Naive thymus-derived CD8-positive, alpha-beta T cell (primary cell): ENCODE data around the gene UGT3A1. TPM values are rescaled to one million over a fixed set of nuclear protein-coding genes. Genes with fewer than 3 reads are reported as not detected.
A peak's percentile ranks its signal among the peaks of the same experiment; 100 is the strongest.
"Not testable (repeated sequence)": the region's sequence is repeated elsewhere in the genome, so short reads cannot be mapped to it uniquely, and the experiment has no call there.

ENCODE experiments used
- ATAC-seq, 2 donors: fragments of 150-1000 bp; cut with Tn5 transposase in 1 of 2; sonication (Bioruptor Pico), chemical (Tn5 transposase) in 1 of 2; 1 replicate in 1 of 2; 2 replicates in 1 of 2; pipeline ENCODE4 v1.10.0; 2021; ENCODE audit warnings: mild to moderate bottlenecking in 2 of 2, moderate library complexity in 2 of 2
- POLR2A ChIA-PET: fragments of 350-600 bp; sonication (Branson Sonifier 250); formaldehyde crosslinking; loops from one replicate; lab custom pipeline; 2021; ENCODE audit warnings: antibody characterized with exemption; lab: Charles Lee
- DNase-seq, 10 donors: peaks; one replicate each; pipeline versions ENCODE4 v3.0.0 to v3.0.0-alpha.2; 2020 to 2022
- H3K27ac Mint-ChIP-seq, 10 donors: one replicate each; pipeline ENCODE4 v1.8.0; 2020 to 2022; ENCODE audit warnings: mild to moderate bottlenecking in 10 of 10, mixed read lengths in 10 of 10, moderate library complexity in 4 of 10, inconsistent platforms in 1 of 10
- H3K27me3 Mint-ChIP-seq, 5 donors: one replicate each; pipeline ENCODE4 v1.8.0; 2021 to 2022; ENCODE audit warnings: mixed read lengths in 5 of 5
- H3K36me3 Mint-ChIP-seq, 3 donors: one replicate each; pipeline ENCODE4 v1.8.0; 2020 to 2022; ENCODE audit warnings: mixed read lengths in 3 of 3, mild to moderate bottlenecking in 2 of 3, inconsistent platforms in 1 of 3
- H3K4me1 Mint-ChIP-seq, 4 donors: one replicate each; pipeline ENCODE4 v1.8.0; 2021 to 2022; ENCODE audit warnings: mixed read lengths in 4 of 4
- H3K4me3 Mint-ChIP-seq, 10 donors: one replicate each; pipeline ENCODE4 v1.8.0; 2020 to 2022; ENCODE audit warnings: mild to moderate bottlenecking in 10 of 10, mixed read lengths in 10 of 10, moderate library complexity in 6 of 10, inconsistent platforms in 1 of 10
- H3K9me3 Mint-ChIP-seq, 9 donors: one replicate each; pipeline ENCODE4 v1.8.0; 2020 to 2022; ENCODE audit warnings: mixed read lengths in 9 of 9, mild to moderate bottlenecking in 3 of 9, inconsistent platforms in 1 of 9, moderate library complexity in 1 of 9
- polyA plus RNA-seq, 3 donors: library from polyadenylated mRNA; unstranded; fragments of 300-500 nt; fragmentation: Illumina TruSeq; gene quantifications; one replicate each; pipeline ENCODE4 v1.2.3, GENCODE V29; 2021
- total RNA-seq, 8 experiments: library from RNA in 2 of 8; stranded (reverse) in 2 of 8; gene quantifications; one replicate each; pipeline ENCODE4 v1.2.3 and lab custom pipeline; 2021 to 2026

Gene UGT3A1
- total and polyA plus RNA-seq, 5 experiments from 2014 or later: not detected

DNA sequence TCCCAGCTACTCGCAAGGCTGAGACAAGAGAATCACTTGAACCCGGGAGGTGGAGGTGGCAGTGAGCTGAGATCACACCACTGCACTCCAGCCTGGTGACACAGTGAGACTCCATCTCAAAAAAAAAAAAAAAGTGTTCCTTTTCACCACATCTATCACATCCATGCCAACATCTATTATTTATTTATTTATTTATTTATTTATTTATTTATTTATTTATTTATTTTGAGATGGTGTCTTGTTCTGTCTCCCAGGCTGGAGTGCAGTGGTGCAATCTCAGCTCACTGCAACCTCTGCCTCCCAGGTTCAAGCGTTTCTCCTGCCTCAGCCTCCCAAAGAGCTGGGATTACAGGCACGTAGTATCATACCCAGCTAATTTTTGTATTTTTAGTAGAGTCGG lies 28.4 kb upstream of the UGT3A1 start:
- Mint-ChIP-seq H3K27me3 (peaks cover 0 to 11% (median 3%) of the 10 kb centered on the region in 5 donors), H3K9me3 (peaks cover 4 to 38% (median 29%) of the 10 kb centered on the region in 9 donors), H3K36me3 (peaks cover 0 to 26% (median 7%) of the 10 kb centered on the region in 3 donors)
- POLR2A ChIA-PET, H3K4me1 Mint-ChIP-seq, DNase-seq, H3K4me3 Mint-ChIP-seq, H3K27ac Mint-ChIP-seq, ATAC-seq: not testable (repeated sequence)

DNA sequence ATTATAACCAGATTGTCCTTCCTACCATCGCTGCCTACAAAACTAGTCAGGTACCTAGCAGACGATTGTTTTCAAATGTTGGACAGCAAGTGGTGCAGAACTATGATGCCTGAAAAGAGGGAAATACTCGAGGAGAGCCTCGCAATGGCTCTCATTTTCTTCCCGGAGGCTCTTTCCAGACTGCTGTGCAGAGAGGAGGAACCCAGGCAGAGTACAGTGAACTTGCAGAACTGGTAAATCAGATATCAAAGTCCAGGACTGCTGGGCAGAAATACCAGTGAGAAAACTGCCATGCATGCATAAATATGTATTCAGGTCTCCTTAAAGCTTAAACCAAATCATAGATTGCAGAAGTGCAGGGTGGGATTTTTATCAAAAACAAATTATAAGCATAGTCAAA lies 26.4 kb upstream of the UGT3A1 start:
- peaks cover 12 to 49% (median 29%) of the 10 kb centered on the region in 9 donors for H3K9me3 Mint-ChIP-seq
- H3K4me3 Mint-ChIP-seq: no peak overlapping the region
- H3K4me1 Mint-ChIP-seq: no peaks in the 10 kb centered on the region
- POLR2A ChIA-PET: no interaction called here
- no peak for ATAC-seq
- no peak overlapping the region for H3K27ac Mint-ChIP-seq
- peaks cover 0 to 3% (median 0%) of the 10 kb centered on the region in 5 donors for H3K27me3 Mint-ChIP-seq
- H3K36me3 Mint-ChIP-seq: peaks cover 0 to 32% (median 11%) of the 10 kb centered on the region in 3 donors
- DNase-seq: no peak

DNA sequence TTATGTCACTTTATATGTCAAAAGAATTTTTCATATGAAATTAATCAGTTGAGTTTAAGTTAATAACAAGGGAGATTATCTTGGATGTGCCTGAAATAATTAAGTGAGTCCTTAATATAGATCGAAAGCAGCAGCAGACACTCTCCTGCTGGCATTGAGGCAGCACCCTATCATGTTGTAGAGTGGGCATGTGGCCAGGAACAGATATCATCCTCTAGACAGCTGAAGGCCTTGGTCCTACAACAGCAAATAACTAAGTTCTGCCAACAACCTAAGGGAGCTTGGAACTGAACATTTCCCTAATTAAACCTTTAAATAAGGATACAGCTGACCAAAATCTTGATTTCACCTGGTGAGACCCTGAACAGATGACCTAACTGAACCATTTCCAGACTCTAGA lies 25.8 kb upstream of the UGT3A1 start:
- POLR2A ChIA-PET: no interaction called here
- no peak for ATAC-seq
- no peak overlapping the region for H3K4me3 Mint-ChIP-seq
- peaks cover 12 to 53% (median 31%) of the 10 kb centered on the region in 9 donors for H3K9me3 Mint-ChIP-seq
- H3K36me3 Mint-ChIP-seq: peaks cover 0 to 36% (median 13%) of the 10 kb centered on the region in 3 donors
- peaks cover 0 to 3% (median 0%) of the 10 kb centered on the region in 5 donors for H3K27me3 Mint-ChIP-seq
- H3K4me1 Mint-ChIP-seq: no peaks in the 10 kb centered on the region
- no peak for DNase-seq
- no peak overlapping the region for H3K27ac Mint-ChIP-seq

DNA sequence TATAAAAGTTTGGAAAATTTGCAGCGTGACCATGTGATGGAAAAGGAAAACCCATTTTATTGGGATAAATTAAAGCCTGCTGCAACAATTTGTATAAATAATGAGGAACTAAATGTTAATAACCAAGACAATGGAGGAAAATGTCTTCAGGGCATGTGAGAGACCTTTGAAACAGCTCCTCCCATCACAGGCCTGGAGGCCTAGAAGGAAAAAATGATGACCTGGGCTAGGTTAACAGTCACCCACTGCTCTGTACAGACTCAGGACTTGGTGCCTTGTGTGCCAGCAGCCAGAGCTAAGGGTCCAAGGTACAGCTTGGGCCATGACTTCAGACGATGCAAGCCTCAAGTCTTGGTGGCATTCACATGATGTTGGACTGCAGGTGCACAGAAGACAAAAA lies 22.0 kb upstream of the UGT3A1 start:
- Mint-ChIP-seq H3K9me3 (peaks cover 12 to 73% (median 46%) of the 10 kb centered on the region in 9 donors), H3K27ac (no peak overlapping the region), H3K36me3 (peaks cover 0 to 51% (median 16%) of the 10 kb centered on the region in 3 donors), H3K4me1 (no peaks in the 10 kb centered on the region), H3K27me3 (no peaks in the 10 kb centered on the region), H3K4me3 (no peak overlapping the region)
- DNase-seq (no peak), ATAC-seq (no peak)
- POLR2A ChIA-PET: no interaction called here

DNA sequence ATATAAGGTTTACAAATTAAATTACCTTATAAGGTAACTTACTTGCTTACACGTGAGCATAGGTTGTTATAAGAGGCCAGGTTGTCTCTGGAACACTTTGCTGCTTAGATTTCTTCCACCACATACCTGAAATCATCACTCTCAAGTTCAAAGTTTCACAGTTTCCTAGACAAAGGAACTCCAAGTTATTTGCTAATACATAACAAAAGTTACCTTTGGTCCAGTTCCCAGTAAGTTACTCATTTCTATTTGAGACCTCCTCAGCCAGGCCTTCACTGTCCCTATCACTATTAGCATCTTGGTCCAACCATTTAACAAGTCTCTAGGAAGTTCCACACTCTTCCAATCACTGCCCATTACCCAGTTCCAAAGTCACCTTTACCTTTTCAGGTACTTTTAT lies 18.5 kb upstream of the UGT3A1 start:
- Mint-ChIP-seq H3K27ac (no peak overlapping the region), H3K9me3 (peaks cover 4 to 55% (median 30%) of the 10 kb centered on the region in 9 donors), H3K4me1 (no peaks in the 10 kb centered on the region), H3K4me3 (no peak overlapping the region), H3K27me3 (no peaks in the 10 kb centered on the region), H3K36me3 (peaks cover 0 to 37% (median 12%) of the 10 kb centered on the region in 3 donors)
- POLR2A ChIA-PET: no interaction called here
- DNase-seq (no peak), ATAC-seq (no peak)

DNA sequence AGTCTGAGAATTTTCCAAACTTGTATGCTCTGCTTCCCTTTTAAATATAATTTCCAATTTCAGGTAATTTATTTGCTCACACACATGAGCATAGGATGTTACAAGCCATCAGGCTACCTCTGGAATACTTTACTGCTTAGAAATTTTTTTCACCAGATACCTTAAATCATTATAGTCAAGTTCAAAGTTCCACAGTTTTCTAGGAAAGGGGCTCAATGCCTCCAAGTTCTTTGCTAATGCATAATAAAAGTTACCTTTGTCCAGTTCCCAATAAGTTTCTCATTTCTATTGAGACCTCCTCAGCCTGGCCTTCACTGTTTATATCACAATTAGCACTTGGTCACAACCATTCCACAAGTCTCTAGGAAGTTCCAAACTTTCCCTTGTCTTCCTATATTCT lies 16.2 kb upstream of the UGT3A1 start:
- Mint-ChIP-seq H3K27me3 (peaks cover 0 to 9% (median 0%) of the 10 kb centered on the region in 5 donors), H3K27ac (no peak overlapping the region), H3K9me3 (peaks cover 1 to 32% (median 15%) of the 10 kb centered on the region in 9 donors), H3K4me3 (no peak overlapping the region), H3K4me1 (no peaks in the 10 kb centered on the region), H3K36me3 (peaks cover 0 to 20% (median 4%) of the 10 kb centered on the region in 3 donors)
- ATAC-seq (no peak), DNase-seq (no peak)
- POLR2A ChIA-PET: no interaction called here

DNA sequence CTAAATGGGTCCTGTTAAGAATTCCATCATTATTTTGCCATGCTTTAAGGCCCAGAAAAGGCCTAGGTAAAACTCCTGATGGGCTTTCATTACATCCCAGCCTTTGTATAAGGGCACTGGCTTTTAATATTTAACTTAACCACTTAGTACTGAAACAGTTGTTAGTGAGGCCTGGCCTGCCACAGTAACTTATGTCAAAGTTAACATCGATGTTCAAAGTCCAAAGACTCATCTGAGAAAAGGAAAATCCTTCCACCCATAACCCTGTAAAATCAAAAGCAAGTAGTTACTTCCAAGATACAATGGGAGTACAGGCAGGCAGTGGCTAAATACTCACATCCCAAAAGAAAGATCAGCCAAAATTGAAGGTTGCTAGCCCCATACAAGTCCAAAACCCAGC lies 15.0 kb upstream of the UGT3A1 start:
- peaks cover 0 to 9% (median 0%) of the 10 kb centered on the region in 5 donors for H3K27me3 Mint-ChIP-seq
- peaks cover 0 to 24% (median 10%) of the 10 kb centered on the region in 9 donors for H3K9me3 Mint-ChIP-seq
- H3K36me3 Mint-ChIP-seq: peaks cover 0 to 18% (median 4%) of the 10 kb centered on the region in 3 donors
- DNase-seq: no peak
- no peak overlapping the region for H3K4me3 Mint-ChIP-seq
- no peak overlapping the region for H3K27ac Mint-ChIP-seq
- no peaks in the 10 kb centered on the region for H3K4me1 Mint-ChIP-seq
- no peak for ATAC-seq
- POLR2A ChIA-PET: no interaction called here

DNA sequence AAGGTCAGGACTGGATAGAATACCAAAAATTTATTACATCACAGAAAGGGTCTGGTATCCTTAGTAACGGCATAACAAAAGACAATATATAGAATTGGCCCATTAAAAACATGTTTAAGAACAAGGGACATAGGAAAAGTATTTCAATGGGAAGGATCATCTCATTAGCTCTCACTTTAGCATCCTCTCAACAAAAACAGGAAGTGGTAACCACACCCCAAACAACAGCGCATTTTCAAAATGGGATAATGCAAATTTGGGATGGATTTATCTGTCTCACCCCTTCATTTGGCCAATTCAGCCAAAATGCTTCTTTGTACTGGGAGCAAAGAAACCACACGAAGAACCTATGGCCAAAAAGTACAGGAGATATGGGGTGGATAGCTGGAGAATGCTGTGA lies 9.8 kb upstream of the UGT3A1 start:
- Mint-ChIP-seq H3K36me3 (peaks cover 0 to 2% (median 0%) of the 10 kb centered on the region in 3 donors), H3K27ac (no peak overlapping the region), H3K4me1 (no peaks in the 10 kb centered on the region), H3K27me3 (peaks cover 0 to 10% (median 1%) of the 10 kb centered on the region in 5 donors), H3K9me3 (peaks cover 0 to 1% (median 0%) of the 10 kb centered on the region in 9 donors), H3K4me3 (no peak overlapping the region)
- DNase-seq (no peak), ATAC-seq (no peak)
- POLR2A ChIA-PET: no interaction called here

DNA sequence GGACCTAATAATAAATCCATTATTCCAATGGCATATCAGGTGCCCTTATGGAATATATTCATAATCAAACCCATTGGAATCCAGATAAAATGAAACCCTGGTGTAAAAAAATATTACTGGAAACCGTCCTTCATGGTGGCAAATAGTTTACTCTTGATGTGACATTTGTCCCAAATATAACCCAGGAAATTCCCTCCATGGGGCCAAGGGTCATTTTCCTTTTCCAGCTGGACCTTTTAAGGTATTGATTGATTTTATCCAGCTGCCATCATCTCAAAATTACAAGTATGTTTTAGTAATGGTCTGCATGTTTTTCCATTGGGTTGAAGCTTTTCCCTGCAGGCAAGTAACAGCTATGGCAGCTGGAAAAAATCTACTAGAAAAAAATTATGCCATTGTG lies 8.4 kb upstream of the UGT3A1 start:
- ATAC-seq: no peak

DNA sequence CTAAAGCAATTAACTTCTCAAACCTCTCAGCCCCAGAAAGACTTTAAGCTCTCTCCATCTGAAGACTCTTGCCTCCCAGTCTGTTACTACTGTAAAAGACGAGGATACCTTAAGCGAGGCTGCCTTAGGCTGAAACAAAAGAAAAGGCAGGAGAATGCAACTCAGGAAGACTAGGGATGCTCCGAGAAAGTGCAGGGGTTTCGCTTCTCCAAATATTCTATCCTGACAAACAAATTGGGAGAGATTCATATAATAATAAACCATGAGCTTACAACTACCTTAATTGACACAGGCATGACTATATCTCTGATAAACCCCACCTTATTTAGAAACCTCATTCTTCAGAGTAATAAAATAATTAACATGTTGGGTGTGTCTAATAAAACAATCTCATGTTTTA lies 4.9 kb upstream of the UGT3A1 start:
- no peak for DNase-seq
- H3K36me3 Mint-ChIP-seq: no peaks in the 10 kb centered on the region
- POLR2A ChIA-PET: no interaction called here
- H3K4me3 Mint-ChIP-seq: no peak overlapping the region
- H3K27ac Mint-ChIP-seq: peak overlapping the region in 1 of 10 donors; percentile 2
- no peaks in the 10 kb centered on the region for H3K4me1 Mint-ChIP-seq
- H3K9me3 Mint-ChIP-seq: no peaks in the 10 kb centered on the region
- H3K27me3 Mint-ChIP-seq: peaks cover 5 to 21% (median 9%) of the 10 kb centered on the region in 5 donors
- ATAC-seq: no peak

More for the DNA sequence above, 8.4 kb upstream of the UGT3A1 start:
- H3K4me3 Mint-ChIP-seq: no peak overlapping the region
- no peaks in the 10 kb centered on the region for H3K4me1 Mint-ChIP-seq
- no peak overlapping the region for H3K27ac Mint-ChIP-seq
- H3K9me3 Mint-ChIP-seq: peaks cover 0 to 1% (median 0%) of the 10 kb centered on the region in 9 donors
- no peak for DNase-seq
- H3K27me3 Mint-ChIP-seq: peaks cover 0 to 10% (median 1%) of the 10 kb centered on the region in 5 donors
- H3K36me3 Mint-ChIP-seq: peaks cover 0 to 2% (median 0%) of the 10 kb centered on the region in 3 donors
- POLR2A ChIA-PET: no interaction called here

DNA sequence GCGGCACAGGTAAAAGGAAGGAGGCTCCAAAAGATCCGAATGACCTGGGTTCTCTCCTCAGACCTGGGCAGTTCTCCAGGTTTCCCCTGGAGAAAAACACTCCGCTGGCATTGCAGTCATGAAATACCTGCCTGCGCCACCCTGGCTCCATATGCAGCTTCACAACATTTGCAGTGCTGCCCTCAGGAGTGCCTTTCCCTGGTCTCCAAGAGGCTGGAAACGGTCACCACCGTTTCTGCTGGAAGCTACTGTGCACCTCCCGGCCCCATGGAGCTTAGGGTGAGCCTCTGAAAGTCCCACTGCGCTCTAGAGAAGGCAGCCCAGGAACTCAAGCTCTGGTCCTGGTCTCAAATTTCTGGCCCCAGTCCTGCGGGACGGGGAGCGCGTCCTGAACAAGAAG lies 670 bp downstream of the UGT3A1 start:
- Mint-ChIP-seq H3K4me3 (no peak overlapping the region), H3K4me1 (no peaks in the 10 kb centered on the region), H3K27ac (no peak overlapping the region), H3K9me3 (no peaks in the 10 kb centered on the region), H3K27me3 (peaks cover 7 to 28% (median 23%) of the 10 kb centered on the region in 5 donors), H3K36me3 (no peaks in the 10 kb centered on the region)
- DNase-seq (no peak), ATAC-seq (no peak)
- POLR2A ChIA-PET: no interaction called here

DNA sequence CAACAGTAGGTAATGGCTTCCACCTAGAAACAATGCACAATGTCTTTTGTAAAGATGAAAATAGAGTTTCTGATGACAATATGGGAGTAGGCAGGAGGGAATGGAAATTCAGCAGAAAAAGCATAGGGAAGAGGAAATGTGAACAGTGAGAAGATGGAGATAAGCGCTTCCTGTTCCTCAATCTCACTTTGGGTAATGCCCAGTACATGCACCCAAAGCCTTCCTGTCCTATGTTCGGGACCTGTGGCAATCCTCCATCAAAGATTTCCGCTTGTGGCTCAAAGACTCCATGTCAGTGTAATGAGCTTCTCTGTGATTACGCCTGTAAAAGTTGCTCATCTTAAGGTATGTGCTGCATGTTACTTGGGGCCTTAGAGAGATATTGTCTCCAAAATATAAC lies 2.7 kb downstream of the UGT3A1 start:
- ATAC-seq: no peak
- Mint-ChIP-seq H3K4me1 (no peaks in the 10 kb centered on the region), H3K4me3 (no peak overlapping the region), H3K36me3 (no peaks in the 10 kb centered on the region), H3K27ac (no peak overlapping the region), H3K9me3 (peaks cover 0 to 3% (median 0%) of the 10 kb centered on the region in 9 donors), H3K27me3 (peaks cover 7 to 28% (median 23%) of the 10 kb centered on the region in 5 donors)
- DNase-seq: no peak
- POLR2A ChIA-PET: no interaction called here

DNA sequence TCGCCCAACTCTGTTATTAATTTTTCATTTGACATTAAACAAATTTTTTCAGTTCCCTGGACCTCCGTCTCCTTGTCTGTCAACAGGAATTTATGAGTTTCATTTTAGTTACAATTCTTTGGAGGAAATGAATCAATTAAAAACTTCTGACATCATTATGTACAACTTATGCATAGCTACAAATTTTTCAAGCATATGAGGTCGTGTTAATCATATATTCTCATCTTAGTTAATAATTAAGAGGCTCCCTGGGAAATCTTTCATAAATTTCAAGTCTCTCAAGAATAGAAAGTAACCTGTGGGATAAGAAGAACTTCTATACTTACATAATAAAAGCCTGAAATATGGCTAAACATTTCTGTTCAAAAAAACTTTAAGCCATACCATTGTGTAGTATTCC lies 3.4 kb downstream of the UGT3A1 start:
- H3K36me3 Mint-ChIP-seq: peaks cover 0 to 3% (median 0%) of the 10 kb centered on the region in 3 donors
- peaks cover 0 to 9% (median 3%) of the 10 kb centered on the region in 9 donors for H3K9me3 Mint-ChIP-seq
- DNase-seq (no peak), ATAC-seq (no peak)
- H3K27me3 Mint-ChIP-seq: peaks cover 5 to 30% (median 20%) of the 10 kb centered on the region in 5 donors
- POLR2A ChIA-PET: no interaction called here
- H3K27ac Mint-ChIP-seq: no peak overlapping the region
- H3K4me3 Mint-ChIP-seq: no peak overlapping the region
- no peaks in the 10 kb centered on the region for H3K4me1 Mint-ChIP-seq

DNA sequence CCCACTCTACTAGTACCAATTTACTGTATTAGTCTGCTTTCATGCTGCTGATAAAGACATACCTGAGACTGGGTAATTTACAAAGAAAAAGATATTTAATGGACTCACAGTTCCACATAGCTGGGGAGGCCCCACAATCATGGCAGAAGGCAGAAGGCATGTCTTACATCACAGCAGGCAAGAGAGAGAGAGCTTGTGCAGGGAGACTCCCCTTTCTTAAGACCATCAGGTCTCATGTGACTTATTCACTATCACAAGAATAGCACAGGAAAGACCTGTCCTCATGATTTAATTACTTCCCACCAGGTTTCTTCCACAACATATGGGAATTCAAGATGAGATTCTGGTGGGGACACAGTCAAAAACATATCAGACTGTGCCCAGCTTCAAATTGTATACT lies 11.5 kb downstream of the UGT3A1 start:
- H3K9me3 Mint-ChIP-seq: peaks cover 0 to 56% (median 24%) of the 10 kb centered on the region in 9 donors
- ATAC-seq (no peak), DNase-seq (no peak)
- H3K4me3 Mint-ChIP-seq: no peak overlapping the region
- H3K4me1 Mint-ChIP-seq: no peaks in the 10 kb centered on the region
- H3K27ac Mint-ChIP-seq: no peak overlapping the region
- peaks cover 0 to 27% (median 7%) of the 10 kb centered on the region in 3 donors for H3K36me3 Mint-ChIP-seq
- POLR2A ChIA-PET: no interaction called here
- H3K27me3 Mint-ChIP-seq: peaks cover 0 to 9% (median 0%) of the 10 kb centered on the region in 5 donors
